Measurements from ENCODE around the gene RGS10.

Gene RGS10

DNA sequence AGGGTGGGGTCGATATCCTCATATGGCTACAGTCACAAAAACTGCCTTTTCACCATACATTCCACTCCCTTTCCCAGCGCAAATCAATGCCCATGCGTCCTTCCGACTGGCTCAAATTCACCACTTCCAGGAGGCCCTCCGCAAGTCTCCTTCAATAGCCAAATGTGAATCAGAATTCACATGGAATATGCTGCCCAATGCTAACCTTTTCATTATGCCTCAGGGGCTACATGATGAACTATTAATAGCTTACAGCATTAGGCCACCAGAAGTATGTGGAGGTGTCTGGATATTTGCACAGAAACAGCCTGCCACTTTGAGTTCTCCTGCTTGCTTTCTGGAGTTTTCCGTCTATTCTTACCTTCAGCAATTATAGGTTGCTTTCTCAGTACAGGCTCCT lies 27.7 kb downstream of the RGS10 start:
- Histone ChIP-seq H2BK15ac (ENCODE audit: low read length) (no peak overlapping the region), H3K4me1 (ENCODE audit: control insufficient read depth in 2 of 2, insufficient read depth in 1 of 2, low read depth in 1 of 2, low read length in 2 of 2) (peaks cover 10 to 15% of the 10 kb centered on the region in 2 donors), H4K91ac (ENCODE audit: low read depth, low read length, poor library complexity) (no peak overlapping the region), H3K36me3 (replicated peaks in 1 of 2; ENCODE audit: control insufficient read depth in 2 of 2, insufficient read depth in 2 of 2, low read length in 2 of 2) (no peaks in the 10 kb centered on the region), H3K14ac (ENCODE audit: low read length) (no peak overlapping the region), H3K4me2 (ENCODE audit: insufficient read depth, low read length, poor library complexity, severe bottlenecking) (no peak overlapping the region), H3K9me3 (replicated peaks in 1 of 2; ENCODE audit: control insufficient read depth in 2 of 2, insufficient read depth in 1 of 2, low read depth in 1 of 2, low read length in 2 of 2) (no peaks in the 10 kb centered on the region), H2BK120ac (ENCODE audit: low read depth, low read length) (no peak overlapping the region), H3K27me3 (ENCODE audit: control insufficient read depth in 3 of 3, insufficient read depth in 3 of 3, low read depth in 1 of 3, low read length in 3 of 3) (peaks cover 0 to 5% (median 0%) of the 10 kb centered on the region in 3 experiments), H3K9ac (ENCODE audit: low read depth, low read length, poor library complexity) (no peak overlapping the region), H2AFZ (ENCODE audit: low read length) (no peak overlapping the region), H3K18ac (ENCODE audit: low read length) (no peak overlapping the region), H4K8ac (ENCODE audit: low read depth, low read length) (no peak overlapping the region), H2BK5ac (ENCODE audit: low read length) (no peak overlapping the region), H2BK12ac (ENCODE audit: low read length) (no peak overlapping the region), H3K4ac (ENCODE audit: low read length) (no peak overlapping the region), H3K27ac (replicated peaks; ENCODE audit: low read length) (no peak overlapping the region), H2AK5ac (ENCODE audit: low read depth, low read length) (no peak overlapping the region), H3K23ac (ENCODE audit: low read depth, low read length, poor library complexity) (no peak overlapping the region), H3K4me3 (ENCODE audit: low read length in 2 of 2) (no peak overlapping the region), H3K79me1 (ENCODE audit: low read depth, low read length) (no peaks in the 10 kb centered on the region)
- WGBS, 2 donors (ENCODE audit: extremely low coverage in 2 of 2, insufficient read length in 2 of 2, insufficient replicate concordance in 1 of 2), result no CpG with 5 or more reads among the region's 6 CpGs
- DNase-seq (ENCODE audit: low spot score), result no peak

DNA sequence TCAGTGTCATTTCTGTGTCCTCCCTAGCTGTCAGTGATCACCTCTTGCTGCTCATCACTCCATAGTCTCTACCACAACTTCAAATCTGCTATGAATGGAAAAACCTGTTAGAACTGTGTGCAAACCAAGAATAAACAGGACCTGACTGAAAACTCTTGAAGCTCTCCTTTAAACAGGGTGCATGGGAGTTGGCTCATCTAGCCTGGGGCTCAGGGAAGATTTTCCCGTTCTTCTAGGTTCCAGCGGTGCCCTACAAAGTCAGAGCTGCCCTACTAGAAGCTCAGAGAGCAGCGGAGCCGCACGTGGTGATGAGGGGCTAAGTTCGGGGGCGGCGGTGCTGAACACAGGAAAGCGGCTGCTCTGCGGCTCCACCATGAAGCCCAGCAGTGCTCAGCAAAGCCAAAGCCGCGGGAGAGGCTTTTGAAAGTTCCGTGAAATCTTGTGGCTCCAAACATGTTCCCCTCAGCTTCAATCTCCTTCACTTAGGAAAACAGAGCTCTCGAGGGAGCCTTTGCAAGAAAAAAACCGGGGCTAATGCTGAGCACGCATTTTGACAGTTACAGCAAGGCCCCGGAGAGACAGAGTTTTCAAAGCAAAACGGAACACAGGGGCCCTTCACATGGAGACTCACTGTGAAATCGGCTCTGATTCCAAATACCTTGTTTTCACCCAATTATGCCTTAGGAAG lies 30.5 kb downstream of the RGS10 start:
- no peak overlapping the region for H3K18ac ChIP-seq (ENCODE audit: low read length)
- H3K9me3 ChIP-seq (replicated peaks in 1 of 2; ENCODE audit: control insufficient read depth in 2 of 2, insufficient read depth in 1 of 2, low read depth in 1 of 2, low read length in 2 of 2), result no peaks in the 10 kb centered on the region
- H3K4me2 ChIP-seq (ENCODE audit: insufficient read depth, low read length, poor library complexity, severe bottlenecking), result no peak overlapping the region
- H2AFZ ChIP-seq (ENCODE audit: low read length), result peak overlapping the region; percentile 82
- H4K8ac ChIP-seq (ENCODE audit: low read depth, low read length), result no peak overlapping the region
- H3K4ac ChIP-seq (ENCODE audit: low read length), result no peak overlapping the region
- no peak for DNase-seq (ENCODE audit: low spot score)
- H2BK12ac ChIP-seq (ENCODE audit: low read length), result no peak overlapping the region
- no peak overlapping the region for H4K91ac ChIP-seq (ENCODE audit: low read depth, low read length, poor library complexity)
- H3K79me1 ChIP-seq (ENCODE audit: low read depth, low read length), result no peaks in the 10 kb centered on the region
- H3K27ac ChIP-seq (replicated peaks; ENCODE audit: low read length), result no peak overlapping the region
- no CpG with 5 or more reads among the region's 19 CpGs for WGBS, 2 donors (ENCODE audit: extremely low coverage in 2 of 2, insufficient read length in 2 of 2, insufficient replicate concordance in 1 of 2)
- no peak overlapping the region for H2BK15ac ChIP-seq (ENCODE audit: low read length)
- peaks cover 0 to 8% of the 10 kb centered on the region in 2 donors for H3K4me1 ChIP-seq (ENCODE audit: control insufficient read depth in 2 of 2, insufficient read depth in 1 of 2, low read depth in 1 of 2, low read length in 2 of 2)
- peaks cover 0 to 5% (median 0%) of the 10 kb centered on the region in 3 experiments for H3K27me3 ChIP-seq (ENCODE audit: control insufficient read depth in 3 of 3, insufficient read depth in 3 of 3, low read depth in 1 of 3, low read length in 3 of 3)
- H3K23ac ChIP-seq (ENCODE audit: low read depth, low read length, poor library complexity), result no peak overlapping the region
- no peak overlapping the region for H3K14ac ChIP-seq (ENCODE audit: low read length)
- no peak overlapping the region for H2BK120ac ChIP-seq (ENCODE audit: low read depth, low read length)
- no peaks in the 10 kb centered on the region for H3K36me3 ChIP-seq (replicated peaks in 1 of 2; ENCODE audit: control insufficient read depth in 2 of 2, insufficient read depth in 2 of 2, low read length in 2 of 2)
- H2AK5ac ChIP-seq (ENCODE audit: low read depth, low read length), result no peak overlapping the region
- H3K9ac ChIP-seq (ENCODE audit: low read depth, low read length, poor library complexity), result no peak overlapping the region
- H3K4me3 ChIP-seq (ENCODE audit: low read length in 2 of 2), result no peak overlapping the region
- H2BK5ac ChIP-seq (ENCODE audit: low read length), result no peak overlapping the region

DNA sequence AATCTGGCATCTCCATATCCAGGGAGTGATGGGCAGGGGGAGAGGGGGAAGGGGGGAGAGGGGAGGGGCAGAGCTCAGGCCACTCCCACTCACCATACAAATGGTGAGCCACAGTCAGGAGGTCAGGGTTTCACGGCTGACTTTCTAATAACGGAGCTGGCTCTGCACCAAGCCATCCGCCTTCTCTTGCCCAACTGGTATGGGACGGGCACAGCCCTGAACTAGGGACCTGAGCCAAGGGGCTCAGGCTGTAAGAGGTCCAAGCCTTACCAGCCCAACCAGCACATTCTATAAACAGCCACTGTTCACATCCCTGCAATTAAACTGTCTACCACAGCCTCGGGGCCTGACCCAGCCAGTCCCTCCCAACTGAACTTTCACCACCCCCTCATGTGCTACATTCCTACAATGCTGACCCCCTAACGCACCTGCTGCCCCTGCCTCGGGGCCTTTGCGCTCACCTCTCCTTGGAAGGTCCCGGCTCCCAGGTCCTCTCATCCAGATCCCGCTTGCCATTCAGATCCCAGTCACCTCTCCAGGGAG lies 32.5 kb downstream of the RGS10 start:
- Histone ChIP-seq H3K4me1 (ENCODE audit: control insufficient read depth in 2 of 2, insufficient read depth in 1 of 2, low read depth in 1 of 2, low read length in 2 of 2) (peaks cover 0 to 5% of the 10 kb centered on the region in 2 donors), H3K9ac (ENCODE audit: low read depth, low read length, poor library complexity) (no peak overlapping the region), H2AFZ (ENCODE audit: low read length) (peak overlapping the region; percentile 16), H3K36me3 (replicated peaks in 1 of 2; ENCODE audit: control insufficient read depth in 2 of 2, insufficient read depth in 2 of 2, low read length in 2 of 2) (no peaks in the 10 kb centered on the region), H4K91ac (ENCODE audit: low read depth, low read length, poor library complexity) (no peak overlapping the region), H3K79me1 (ENCODE audit: low read depth, low read length) (no peaks in the 10 kb centered on the region), H2BK5ac (ENCODE audit: low read length) (no peak overlapping the region), H3K27ac (replicated peaks; ENCODE audit: low read length) (no peak overlapping the region), H2BK120ac (ENCODE audit: low read depth, low read length) (no peak overlapping the region), H3K14ac (ENCODE audit: low read length) (no peak overlapping the region), H2BK12ac (ENCODE audit: low read length) (no peak overlapping the region), H2BK15ac (ENCODE audit: low read length) (no peak overlapping the region), H3K4me3 (ENCODE audit: low read length in 2 of 2) (no peak overlapping the region), H3K4ac (ENCODE audit: low read length) (no peak overlapping the region), H3K18ac (ENCODE audit: low read length) (peak overlapping the region; percentile 2), H4K8ac (ENCODE audit: low read depth, low read length) (no peak overlapping the region), H2AK5ac (ENCODE audit: low read depth, low read length) (no peak overlapping the region), H3K23ac (ENCODE audit: low read depth, low read length, poor library complexity) (no peak overlapping the region), H3K27me3 (ENCODE audit: control insufficient read depth in 3 of 3, insufficient read depth in 3 of 3, low read depth in 1 of 3, low read length in 3 of 3) (peaks cover 0 to 5% (median 0%) of the 10 kb centered on the region in 3 experiments), H3K4me2 (ENCODE audit: insufficient read depth, low read length, poor library complexity, severe bottlenecking) (no peak overlapping the region), H3K9me3 (replicated peaks in 1 of 2; ENCODE audit: control insufficient read depth in 2 of 2, insufficient read depth in 1 of 2, low read depth in 1 of 2, low read length in 2 of 2) (no peaks in the 10 kb centered on the region)
- WGBS, 2 donors (ENCODE audit: extremely low coverage in 2 of 2, insufficient read length in 2 of 2, insufficient replicate concordance in 1 of 2), result no CpG with 5 or more reads among the region's 10 CpGs
- DNase-seq (ENCODE audit: low spot score), result no peak

DNA sequence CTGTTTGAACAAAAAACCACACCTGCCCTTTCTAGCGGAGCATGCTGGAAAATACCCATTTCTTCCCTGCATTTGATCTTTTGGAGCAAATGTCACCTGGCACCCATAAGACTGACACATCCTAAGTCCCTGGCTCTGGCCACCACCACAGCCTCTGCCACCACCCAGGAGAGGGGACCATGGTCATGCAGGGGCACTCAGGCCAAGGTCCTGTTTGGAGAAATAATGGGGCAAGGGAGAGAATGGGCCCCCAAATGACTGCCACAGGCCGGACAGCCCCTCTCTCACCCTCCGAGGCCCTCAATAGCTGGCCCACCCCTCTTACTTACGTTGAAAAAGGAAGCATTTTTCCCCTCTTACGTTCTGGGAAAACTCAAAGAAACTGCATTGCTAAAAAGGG lies 35.4 kb downstream of the RGS10 start:
- H2AK5ac ChIP-seq (ENCODE audit: low read depth, low read length), result no peak overlapping the region
- H2BK5ac ChIP-seq (ENCODE audit: low read length), result no peak overlapping the region
- H2AFZ ChIP-seq (ENCODE audit: low read length), result no peak overlapping the region
- no peak overlapping the region for H3K18ac ChIP-seq (ENCODE audit: low read length)
- no peaks in the 10 kb centered on the region for H3K9me3 ChIP-seq (replicated peaks in 1 of 2; ENCODE audit: control insufficient read depth in 2 of 2, insufficient read depth in 1 of 2, low read depth in 1 of 2, low read length in 2 of 2)
- H4K91ac ChIP-seq (ENCODE audit: low read depth, low read length, poor library complexity), result no peak overlapping the region
- H3K36me3 ChIP-seq (replicated peaks in 1 of 2; ENCODE audit: control insufficient read depth in 2 of 2, insufficient read depth in 2 of 2, low read length in 2 of 2), result no peaks in the 10 kb centered on the region
- H4K8ac ChIP-seq (ENCODE audit: low read depth, low read length), result no peak overlapping the region
- H2BK15ac ChIP-seq (ENCODE audit: low read length), result no peak overlapping the region
- H3K9ac ChIP-seq (ENCODE audit: low read depth, low read length, poor library complexity), result no peak overlapping the region
- no peak for DNase-seq (ENCODE audit: low spot score)
- H3K27me3 ChIP-seq (ENCODE audit: control insufficient read depth in 3 of 3, insufficient read depth in 3 of 3, low read depth in 1 of 3, low read length in 3 of 3), result peaks cover 0 to 5% (median 0%) of the 10 kb centered on the region in 3 experiments
- peaks cover 5% of the 10 kb centered on the region in 2 donors for H3K4me1 ChIP-seq (ENCODE audit: control insufficient read depth in 2 of 2, insufficient read depth in 1 of 2, low read depth in 1 of 2, low read length in 2 of 2)
- no peak overlapping the region for H3K14ac ChIP-seq (ENCODE audit: low read length)
- no peak overlapping the region for H3K4me3 ChIP-seq (ENCODE audit: low read length in 2 of 2)
- no peak overlapping the region for H2BK12ac ChIP-seq (ENCODE audit: low read length)
- H3K4me2 ChIP-seq (ENCODE audit: insufficient read depth, low read length, poor library complexity, severe bottlenecking), result no peak overlapping the region
- H3K27ac ChIP-seq (replicated peaks; ENCODE audit: low read length), result no peak overlapping the region
- no CpG with 5 or more reads among the region's 5 CpGs for WGBS, 2 donors (ENCODE audit: extremely low coverage in 2 of 2, insufficient read length in 2 of 2, insufficient replicate concordance in 1 of 2)
- H3K79me1 ChIP-seq (ENCODE audit: low read depth, low read length), result no peaks in the 10 kb centered on the region
- H2BK120ac ChIP-seq (ENCODE audit: low read depth, low read length), result no peak overlapping the region
- no peak overlapping the region for H3K4ac ChIP-seq (ENCODE audit: low read length)
- H3K23ac ChIP-seq (ENCODE audit: low read depth, low read length, poor library complexity), result no peak overlapping the region

Measured in neuronal stem cell (in vitro differentiated cells).